G401.6 (cell line): ENCODE results near the gene NBEAL2.

Experiments used
- FAIRE-seq: peaks from 2 replicates; lab custom pipeline; 2012; peaks lifted over from hg19 to GRCh38; lab: Jason Lieb, UNC

The NBEAL2 gene

DNA sequence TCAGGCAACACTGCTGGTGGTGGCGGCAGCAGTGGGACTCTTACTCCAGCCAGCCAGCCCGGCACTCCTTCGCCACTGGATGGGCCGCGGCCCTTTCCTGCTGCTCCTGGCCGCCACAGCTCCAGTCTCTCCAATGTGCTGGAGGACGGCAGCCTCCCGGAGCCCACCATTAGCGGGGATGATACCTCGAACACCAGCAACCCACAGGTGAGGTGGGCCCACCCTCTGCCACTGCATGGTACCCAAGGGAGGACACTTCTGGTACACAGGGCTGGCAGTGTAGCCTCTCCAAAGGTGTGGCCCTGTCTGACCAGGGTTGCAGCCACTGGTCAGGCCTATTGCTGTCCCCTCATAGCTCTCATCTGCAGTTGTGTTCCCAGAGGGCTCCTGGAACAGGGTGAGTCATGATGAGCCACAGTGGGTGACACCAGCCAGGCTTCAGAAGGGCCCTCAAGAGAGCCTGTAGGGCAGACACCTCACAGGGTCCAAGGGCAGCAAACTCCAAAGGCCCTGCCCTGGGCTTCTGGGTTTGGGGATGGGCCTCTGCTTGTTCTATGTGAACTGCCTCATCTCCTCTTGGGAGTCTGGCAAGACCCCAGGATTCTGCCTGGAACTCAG lies 20.8 kb downstream of the NBEAL2 start:
- no peak for FAIRE-seq

DNA sequence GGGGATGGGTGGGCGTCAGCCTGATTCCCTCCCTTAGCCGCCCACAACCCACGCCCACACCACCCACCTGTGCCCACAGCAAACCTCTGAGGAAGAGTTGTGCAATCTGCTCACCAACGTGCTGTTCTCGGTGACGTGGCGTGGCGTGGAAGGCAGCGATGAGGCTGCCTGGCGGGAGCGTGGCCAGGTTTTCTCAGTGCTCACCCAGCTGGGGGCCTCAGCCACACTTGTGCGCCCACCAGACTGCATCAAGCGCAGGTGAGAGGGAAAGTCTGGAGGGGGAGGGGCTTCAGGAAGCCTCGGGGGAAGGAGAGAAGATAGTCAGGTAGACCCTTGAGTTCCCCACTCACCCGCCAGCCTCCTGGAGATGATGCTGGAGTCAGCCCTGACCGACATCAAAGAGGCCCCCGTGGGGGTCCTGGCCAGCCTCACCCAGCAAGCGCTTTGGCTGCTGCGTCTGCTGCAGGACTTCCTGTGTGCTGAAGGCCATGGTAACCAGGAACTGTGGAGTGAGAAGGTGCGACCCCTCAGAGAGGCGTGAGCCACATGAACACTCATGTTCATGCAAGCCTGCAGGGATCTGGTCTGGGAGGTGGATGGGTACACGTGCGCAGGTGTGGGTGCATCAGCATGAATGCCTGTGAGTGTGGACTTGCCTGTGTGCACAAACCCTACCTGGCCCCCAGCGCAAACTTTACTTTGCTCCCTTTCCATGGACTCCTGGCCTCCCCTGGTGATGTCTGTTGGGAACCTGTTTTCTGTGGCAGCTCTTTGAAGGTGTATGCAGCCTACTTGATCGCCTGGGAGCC lies 21.7 kb downstream of the NBEAL2 start:
- no peak for FAIRE-seq

DNA sequence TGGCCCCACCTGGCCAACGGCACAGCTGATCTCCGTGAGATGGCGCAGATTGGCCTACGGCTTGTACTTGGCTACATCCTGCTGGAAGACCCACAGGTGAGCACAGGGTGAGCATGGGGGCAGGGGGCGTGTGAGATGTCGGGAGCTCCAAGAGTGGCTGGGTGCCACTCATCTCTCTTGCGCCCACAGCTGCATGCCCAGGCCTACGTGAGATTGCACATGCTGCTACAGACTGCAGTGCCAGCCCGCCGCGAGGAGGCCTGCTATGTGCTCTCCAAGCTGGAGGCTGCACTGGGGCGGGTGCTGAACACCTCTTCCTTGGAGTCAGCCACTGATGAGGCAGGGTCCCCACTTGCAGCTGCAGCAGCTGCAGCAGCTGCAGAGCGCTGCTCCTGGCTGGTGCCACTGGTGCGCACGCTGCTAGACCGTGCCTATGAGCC lies 22.3 kb downstream of the NBEAL2 start:
- FAIRE-seq: no peak

DNA sequence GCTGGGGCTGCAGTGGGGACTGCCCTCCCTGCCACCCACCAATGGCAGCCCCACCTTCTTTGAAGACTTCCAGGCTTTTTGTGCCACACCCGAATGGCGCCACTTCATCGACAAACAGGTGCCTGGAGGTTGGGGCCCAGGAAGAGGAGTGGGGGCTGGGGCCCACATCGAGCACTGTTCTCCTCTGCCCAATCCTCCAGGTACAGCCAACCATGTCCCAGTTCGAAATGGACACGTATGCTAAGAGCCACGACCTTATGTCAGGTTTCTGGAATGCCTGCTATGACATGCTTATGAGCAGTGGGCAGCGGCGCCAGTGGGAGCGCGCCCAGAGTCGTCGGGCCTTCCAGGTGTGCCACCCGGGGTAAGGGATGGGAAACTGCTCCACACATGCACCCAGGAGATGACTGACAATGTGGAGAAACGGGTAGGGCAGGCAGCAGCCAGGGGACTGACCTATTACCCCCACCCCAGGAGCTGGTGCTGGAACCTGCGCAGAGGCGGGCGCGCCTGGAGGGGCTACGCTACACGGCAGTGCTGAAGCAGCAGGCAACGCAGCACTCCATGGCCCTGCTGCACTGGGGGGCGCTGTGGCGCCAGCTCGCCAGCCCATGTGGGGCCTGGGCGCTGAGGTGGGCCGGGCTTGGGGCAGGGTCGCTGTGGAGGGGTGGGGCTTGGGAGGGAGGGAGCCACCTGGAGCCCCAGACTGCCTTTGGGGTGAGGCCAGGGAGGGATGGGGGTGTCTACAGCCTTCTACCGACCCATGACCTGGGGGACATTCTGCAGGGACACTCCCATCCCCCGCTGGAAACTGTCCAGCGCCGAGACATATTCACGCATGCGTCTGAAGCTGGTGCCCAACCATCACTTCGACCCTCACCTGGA lies 22.9 kb downstream of the NBEAL2 start:
- FAIRE-seq: no peak

DNA sequence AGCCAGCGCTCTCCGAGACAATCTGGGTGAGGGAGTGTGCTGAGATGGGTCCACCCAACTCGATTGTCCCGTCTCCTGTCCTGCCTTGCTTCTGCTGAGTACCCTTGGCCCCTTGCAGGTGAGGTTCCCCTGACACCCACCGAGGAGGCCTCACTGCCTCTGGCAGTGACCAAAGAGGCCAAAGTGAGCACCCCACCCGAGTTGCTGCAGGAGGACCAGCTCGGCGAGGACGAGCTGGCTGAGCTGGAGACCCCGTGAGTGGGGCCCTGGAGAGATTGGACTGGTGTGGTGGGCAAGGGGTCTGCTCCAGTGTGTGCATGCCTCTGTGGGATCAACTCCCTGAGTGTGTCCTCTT lies 23.6 kb downstream of the NBEAL2 start:
- FAIRE-seq: no peak

DNA sequence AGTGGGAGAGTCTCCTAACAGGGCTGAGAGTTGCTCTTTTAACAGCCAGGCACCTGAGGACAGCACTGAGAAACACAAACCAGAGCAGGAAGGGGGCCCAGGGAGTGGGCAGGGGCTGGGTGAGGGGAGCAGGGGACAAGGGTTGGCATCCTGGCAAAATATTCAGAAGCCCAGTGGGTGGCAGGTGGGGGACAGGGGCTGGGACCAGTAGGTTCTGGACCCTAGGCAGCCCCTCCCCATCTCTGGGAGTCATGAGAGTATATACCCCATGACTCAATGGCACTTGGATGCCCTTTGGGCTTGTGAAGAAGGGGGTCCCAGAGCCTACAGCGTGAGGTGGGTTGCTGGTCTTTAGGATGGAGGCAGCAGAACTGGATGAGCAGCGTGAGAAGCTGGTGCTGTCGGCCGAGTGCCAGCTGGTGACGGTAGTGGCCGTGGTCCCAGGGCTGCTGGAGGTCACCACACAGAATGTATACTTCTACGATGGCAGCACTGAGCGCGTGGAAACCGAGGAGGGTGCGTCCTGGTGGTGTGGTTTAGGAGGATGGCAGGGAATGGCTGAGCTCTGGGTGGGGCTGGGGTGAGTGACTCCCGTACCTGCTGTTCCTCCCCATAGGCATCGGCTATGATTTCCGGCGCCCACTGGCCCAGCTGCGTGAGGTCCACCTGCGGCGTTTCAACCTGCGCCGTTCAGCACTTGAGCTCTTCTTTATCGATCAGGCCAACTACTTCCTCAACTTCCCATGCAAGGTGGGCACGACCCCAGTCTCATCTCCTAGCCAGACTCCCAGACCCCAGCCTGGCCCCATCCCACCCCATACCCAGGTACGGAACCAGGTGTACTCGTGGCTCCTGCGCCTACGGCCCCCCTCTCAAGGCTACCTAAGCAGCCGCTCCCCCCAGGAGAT lies 24.2 kb downstream of the NBEAL2 start:
- FAIRE-seq: no peak

DNA sequence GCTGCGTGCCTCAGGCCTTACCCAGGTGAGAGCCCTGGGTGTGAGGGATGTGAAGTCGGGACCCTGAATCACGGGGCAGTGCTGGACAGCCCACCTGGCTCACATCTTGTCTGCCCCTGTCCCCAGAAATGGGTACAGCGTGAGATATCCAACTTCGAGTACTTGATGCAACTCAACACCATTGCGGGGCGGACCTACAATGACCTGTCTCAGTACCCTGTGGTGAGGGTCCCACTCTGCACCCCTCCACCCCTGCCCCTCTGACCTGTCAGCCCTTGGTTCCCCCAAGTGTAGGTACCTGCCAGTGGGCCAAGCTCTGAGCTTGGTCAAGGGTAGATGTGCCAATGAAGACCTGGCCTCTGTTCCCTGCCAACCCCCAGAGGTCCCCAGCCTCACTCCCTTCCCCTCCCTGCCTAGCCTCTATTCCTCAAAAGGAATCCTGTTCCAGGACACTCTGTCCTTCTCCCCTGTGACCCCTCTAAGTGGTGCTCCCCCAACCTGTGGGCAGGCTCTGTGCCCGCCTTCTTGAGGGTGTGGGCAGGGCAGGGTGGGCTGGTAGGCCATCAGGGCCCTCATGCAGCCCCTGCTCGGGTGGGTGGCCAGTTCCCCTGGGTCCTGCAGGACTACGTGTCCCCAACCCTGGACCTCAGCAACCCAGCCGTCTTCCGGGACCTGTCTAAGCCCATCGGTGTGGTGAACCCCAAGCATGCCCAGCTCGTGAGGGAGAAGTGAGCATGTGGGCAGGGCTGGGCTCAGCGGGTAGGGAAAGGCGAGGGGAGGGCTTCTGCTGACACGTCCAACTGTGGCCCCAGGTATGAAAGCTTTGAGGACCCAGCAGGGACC lies 25.1 kb downstream of the NBEAL2 start:
- no peak for FAIRE-seq

DNA sequence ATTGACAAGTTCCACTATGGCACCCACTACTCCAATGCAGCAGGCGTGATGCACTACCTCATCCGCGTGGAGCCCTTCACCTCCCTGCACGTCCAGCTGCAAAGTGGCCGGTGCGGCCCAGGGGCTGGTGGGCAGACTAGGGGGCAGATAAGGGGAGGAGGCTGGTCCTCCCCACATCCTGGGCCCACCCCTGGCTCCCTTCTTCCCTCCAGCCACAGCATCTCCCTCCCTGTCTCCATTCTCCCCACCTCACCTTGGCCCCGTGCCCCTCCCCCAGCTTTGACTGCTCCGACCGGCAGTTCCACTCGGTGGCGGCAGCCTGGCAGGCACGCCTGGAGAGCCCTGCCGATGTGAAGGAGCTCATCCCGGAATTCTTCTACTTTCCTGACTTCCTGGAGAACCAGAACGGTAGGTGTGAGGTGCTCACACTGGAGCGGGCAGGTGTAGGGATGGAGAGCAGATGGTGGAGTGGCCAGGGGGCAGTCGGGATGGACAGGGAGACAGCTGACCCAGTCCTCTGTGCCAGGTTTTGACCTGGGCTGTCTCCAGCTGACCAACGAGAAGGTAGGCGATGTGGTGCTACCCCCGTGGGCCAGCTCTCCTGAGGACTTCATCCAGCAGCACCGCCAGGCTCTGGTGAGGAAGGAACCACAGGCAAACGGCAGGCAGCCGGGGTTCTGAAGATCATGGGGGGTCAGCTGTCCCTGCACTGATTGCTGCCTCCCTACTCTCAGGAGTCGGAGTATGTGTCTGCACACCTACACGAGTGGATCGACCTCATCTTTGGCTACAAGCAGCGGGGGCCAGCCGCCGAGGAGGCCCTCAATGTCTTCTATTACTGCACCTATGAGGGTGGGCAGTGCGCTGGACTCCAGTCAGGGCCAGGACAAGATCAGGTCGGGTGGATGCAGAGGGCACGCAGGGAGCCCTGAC lies 26.0 kb downstream of the NBEAL2 start:
- no peak for FAIRE-seq

DNA sequence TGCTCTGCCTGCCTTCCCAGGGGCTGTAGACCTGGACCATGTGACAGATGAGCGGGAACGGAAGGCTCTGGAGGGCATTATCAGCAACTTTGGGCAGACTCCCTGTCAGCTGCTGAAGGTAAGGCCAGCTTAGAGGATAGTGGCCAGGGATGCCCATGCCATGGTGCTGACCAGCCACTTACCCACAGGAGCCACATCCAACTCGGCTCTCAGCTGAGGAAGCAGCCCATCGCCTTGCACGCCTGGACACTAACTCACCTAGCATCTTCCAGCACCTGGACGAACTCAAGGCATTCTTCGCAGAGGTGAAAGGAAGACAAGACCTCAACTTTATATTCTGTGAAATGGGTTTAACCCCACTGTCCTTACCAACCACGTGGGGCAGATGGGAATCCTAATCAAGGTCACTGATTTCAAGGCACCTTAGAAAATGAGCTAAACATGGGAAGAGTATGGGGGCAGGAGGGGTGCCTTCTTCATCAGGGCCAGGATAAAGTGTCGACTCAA lies 26.7 kb downstream of the NBEAL2 start:
- FAIRE-seq: no peak

DNA sequence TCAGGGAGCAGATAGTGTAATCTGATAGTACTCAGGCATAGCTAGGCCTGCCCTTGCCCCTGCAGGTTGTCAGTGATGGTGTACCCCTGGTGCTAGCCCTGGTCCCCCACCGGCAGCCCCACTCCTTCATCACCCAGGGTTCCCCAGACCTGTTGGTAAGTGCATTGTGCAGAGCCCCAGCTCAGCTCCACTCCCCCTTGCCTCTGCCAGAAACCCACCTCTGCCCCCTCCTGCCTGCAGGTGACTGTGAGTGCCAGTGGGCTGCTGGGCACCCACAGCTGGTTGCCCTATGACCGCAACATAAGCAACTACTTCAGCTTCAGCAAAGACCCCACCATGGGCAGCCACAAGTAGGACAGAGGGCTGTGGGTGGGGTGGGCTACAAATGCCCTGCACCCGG lies 27.5 kb downstream of the NBEAL2 start:
- no peak for FAIRE-seq

DNA sequence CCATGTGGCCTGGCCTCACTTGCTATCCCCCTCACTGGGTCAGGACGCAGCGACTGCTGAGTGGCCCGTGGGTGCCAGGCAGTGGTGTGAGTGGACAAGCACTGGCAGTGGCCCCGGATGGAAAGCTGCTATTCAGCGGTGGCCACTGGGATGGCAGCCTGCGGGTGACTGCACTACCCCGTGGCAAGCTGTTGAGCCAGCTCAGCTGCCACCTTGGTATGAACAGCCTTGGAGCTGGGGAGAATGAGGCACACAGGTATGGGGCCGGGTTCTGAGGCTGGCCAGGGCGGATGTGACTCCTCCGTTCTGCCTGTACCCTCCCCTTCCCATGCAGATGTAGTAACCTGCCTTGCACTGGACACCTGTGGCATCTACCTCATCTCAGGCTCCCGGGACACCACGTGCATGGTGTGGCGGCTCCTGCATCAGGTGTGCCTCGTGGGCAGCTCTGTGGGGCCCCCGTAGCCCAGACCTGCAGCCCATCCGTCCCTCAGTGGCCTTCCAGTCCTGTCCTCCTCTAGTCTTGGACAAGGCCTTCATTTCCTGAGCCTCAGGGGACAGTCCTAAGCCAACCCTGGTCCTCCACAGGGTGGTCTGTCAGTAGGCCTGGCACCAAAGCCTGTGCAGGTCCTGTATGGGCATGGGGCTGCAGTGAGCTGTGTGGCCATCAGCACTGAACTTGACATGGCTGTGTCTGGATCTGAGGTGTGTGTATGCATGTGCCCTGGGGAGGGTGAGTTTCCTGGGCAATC lies 28.2 kb downstream of the NBEAL2 start:
- FAIRE-seq: no peak

DNA sequence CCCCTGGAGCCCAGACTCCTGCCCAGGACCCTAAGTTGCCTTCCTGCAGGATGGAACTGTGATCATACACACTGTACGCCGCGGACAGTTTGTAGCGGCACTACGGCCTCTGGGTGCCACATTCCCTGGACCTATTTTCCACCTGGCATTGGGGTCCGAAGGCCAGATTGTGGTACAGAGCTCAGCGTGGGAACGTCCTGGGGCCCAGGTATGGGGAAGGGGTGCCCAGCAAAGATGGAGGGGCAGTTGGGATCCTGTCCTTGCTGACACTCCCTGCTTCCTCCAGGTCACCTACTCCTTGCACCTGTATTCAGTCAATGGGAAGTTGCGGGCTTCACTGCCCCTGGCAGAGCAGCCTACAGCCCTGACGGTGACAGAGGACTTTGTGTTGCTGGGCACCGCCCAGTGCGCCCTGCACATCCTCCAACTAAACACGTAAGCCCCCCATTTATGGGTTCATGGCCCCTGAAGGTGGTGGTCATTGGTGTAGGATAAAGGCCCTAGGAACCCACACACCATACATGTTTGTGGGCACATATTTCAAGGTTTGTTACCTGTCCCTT lies 28.8 kb downstream of the NBEAL2 start:
- FAIRE-seq: no peak

DNA sequence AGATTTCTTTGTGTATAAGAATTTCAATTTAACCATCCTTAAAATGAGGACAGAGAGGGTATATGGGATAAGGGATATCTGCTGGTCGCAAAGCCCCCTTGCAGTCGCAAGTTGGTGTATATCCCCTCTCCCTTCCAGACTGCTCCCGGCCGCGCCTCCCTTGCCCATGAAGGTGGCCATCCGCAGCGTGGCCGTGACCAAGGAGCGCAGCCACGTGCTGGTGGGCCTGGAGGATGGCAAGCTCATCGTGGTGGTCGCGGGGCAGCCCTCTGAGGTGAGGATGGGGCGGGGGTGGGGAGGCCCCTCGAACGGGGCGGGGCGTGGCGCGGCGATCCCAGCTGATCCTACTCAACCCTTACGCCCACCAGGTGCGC lies 29.4 kb downstream of the NBEAL2 start:
- FAIRE-seq: no peak

DNA sequence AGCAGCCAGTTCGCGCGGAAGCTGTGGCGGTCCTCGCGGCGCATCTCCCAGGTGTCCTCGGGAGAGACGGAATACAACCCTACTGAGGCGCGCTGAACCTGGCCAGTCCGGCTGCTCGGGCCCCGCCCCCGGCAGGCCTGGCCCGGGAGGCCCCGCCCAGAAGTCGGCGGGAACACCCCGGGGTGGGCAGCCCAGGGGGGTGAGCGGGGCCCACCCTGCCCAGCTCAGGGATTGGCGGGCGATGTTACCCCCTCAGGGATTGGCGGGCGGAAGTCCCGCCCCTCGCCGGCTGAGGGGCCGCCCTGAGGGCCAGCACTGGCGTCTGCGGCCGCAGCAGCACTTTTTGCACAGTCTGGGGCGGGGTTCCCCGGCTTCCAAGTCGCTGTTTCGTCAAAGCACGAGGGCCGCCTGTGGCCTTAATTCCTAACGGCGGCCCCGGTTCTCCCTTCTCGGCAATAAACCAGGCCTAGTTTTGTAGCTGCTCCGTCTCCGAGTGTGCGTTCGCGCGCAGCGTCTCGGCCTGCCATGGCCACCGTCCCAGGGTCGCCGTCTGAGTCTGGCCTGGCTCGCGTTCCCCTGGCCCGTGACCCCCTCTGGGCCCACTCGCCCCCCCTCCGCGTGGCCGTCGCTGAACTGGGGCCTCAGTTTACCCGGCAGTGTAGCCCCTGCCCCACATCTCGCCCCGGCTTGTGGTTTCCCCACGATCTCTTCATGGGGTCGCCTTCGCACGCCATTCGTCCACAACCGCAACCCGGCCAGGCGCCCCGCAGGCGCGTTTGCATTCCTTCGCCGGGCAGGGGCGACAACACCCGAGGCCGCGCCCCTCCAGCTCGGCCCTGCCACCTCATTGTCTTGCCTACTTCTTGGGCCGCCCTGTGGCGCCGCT lies 30.0 kb downstream of the NBEAL2 start:
- no peak for FAIRE-seq

DNA sequence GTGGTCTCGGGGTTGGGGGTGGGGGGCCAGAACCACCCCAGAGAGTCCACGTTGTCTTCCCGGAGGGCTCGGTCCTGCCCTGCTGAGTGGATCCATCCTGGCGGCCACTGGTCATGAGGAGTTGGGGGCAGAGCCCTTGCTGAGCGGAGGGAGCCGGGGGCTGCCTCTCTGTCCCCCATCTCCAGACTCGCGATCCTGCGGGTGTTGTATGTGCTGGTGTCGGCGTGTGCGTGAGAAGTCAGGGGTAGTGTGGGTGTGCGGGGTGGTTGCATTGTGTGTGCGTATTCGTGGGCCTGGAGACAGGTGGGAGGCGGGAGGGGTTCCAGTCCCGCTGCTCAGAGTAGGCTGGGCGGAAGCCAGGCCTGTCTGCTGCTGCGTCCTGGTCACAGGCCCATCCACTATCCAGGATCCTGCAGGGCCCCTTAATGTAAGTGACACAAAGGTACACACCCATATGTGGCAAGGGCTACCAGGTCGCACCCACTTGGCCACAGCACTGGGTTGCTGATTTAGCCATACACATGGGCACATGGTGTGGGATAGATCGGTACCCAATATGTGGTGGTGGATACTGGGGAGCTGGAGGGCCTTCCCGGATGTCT lies 30.7 kb downstream of the NBEAL2 start:
- no peak for FAIRE-seq

DNA sequence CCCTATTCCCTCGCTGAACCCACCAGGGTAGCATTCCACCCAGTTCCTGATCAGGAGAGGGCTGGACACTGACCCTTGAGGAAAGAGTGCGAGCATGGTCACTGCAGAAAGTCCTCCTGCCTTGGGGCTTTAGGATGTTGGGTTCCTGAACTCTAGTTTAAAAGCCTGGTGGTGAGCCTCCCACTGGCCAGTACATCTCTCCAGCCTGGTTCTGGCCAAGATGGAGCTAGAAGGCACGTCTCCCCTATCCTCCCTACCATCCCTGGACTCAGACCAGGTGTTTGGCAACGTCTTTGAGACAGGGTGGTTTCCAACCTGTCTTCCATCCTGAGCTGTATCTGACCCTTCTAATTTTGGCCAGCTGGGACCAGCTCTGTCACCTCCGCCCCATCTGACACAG lies 31.4 kb downstream of the NBEAL2 start:
- FAIRE-seq: no peak

DNA sequence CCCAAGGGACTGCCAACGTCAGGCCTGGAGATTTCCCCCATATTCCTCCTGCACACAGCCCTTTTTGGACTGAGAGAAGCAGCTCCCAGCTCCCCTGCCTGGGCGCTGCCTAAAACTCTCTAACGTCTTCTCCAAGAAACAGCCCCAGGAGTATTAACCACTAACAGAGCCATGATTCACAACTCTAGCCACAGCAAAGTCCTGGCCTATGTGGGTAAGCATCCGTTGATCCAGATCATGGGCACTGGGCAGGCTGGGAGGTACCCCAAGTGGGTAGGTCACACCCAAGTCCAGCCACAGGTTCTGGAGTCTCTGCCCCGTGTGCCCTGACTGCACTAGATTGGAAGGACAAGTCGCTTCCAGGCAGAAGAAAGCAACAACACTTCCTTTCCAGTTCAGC lies 31.9 kb downstream of the NBEAL2 start:
- no peak for FAIRE-seq
